HepG2 (cell line): ENCODE results near the gene ZMYND8. TPM values are rescaled to one million over a fixed set of nuclear protein-coding genes. Genes with fewer than 3 reads are reported as not detected.

Experiments
- BCL6 ChIP-seq: IDR thresholded peaks from 2 replicates; pipeline ENCODE4 v1.6.1; 2016; ENCODE audit warnings: missing genetic modification reagents, missing compliant biosample characterization
- BRD4 ChIP-seq: sonication (generic); formaldehyde crosslinking; IDR thresholded peaks from 2 replicates; pipeline ENCODE4 v1.4.0; 2020; ENCODE audit warnings: missing genetic modification reagents
- GMEB2 ChIP-seq: IDR thresholded peaks from 2 replicates; pipeline ENCODE4 v1.6.1; 2016; ENCODE audit warnings: missing biosample characterization, missing genetic modification reagents, low read depth
- HMGXB3 ChIP-seq: sonication (generic); formaldehyde crosslinking; IDR thresholded peaks from 2 replicates; pipeline ENCODE4 v1.4.0; 2020; ENCODE audit warnings: missing genetic modification reagents, borderline replicate concordance
- KLF15 ChIP-seq: sonication (generic); formaldehyde crosslinking; IDR thresholded peaks from 2 replicates; pipeline ENCODE4 v1.8.1; 2023; ENCODE audit warnings: borderline replicate concordance, mild to moderate bottlenecking, inconsistent platforms, missing genetic modification reagents, mixed read lengths
- LRRFIP1 ChIP-seq: sonication (generic); formaldehyde crosslinking; conservative IDR thresholded peaks from 2 replicates; pipeline ENCODE4 v1.4.0; 2020; ENCODE audit warnings: missing genetic modification reagents
- MAF1 ChIP-seq: sonication (generic); formaldehyde crosslinking; IDR thresholded peaks from 2 replicates; pipeline ENCODE4 v1.5.0; 2020; ENCODE audit warnings: missing genetic modification reagents, borderline replicate concordance
- MBD4 ChIP-seq: IDR thresholded peaks from 2 replicates; pipeline ENCODE4 v1.6.1; 2012; ENCODE audit warnings: low read length, inconsistent platforms, borderline replicate concordance
- MTA3 ChIP-seq: sonication (generic); formaldehyde crosslinking; IDR thresholded peaks from 2 replicates; pipeline ENCODE4 v1.4.0; 2020; ENCODE audit warnings: missing genetic modification reagents
- PBX2 ChIP-seq: IDR thresholded peaks from 2 replicates; pipeline ENCODE4 v1.6.1; 2016; ENCODE audit warnings: control low read depth
- ZFP36 ChIP-seq: fragments of 150-350 bp; IDR thresholded peaks from 2 replicates; pipeline ENCODE4 v1.6.1; 2018; ENCODE audit warnings: borderline replicate concordance, low read length, low read depth; ENCODE audit not compliant: partially characterized antibody
- ZFP36L1 ChIP-seq: sonication (generic); formaldehyde crosslinking; IDR thresholded peaks from 2 replicates; pipeline ENCODE4 v1.8.0; 2022; ENCODE audit warnings: mild to moderate bottlenecking, missing genetic modification reagents, moderate library complexity
- ZNF10 ChIP-seq: sonication (generic); formaldehyde crosslinking; IDR thresholded peaks from 2 replicates; pipeline ENCODE4 v1.4.0; 2020; ENCODE audit warnings: mild to moderate bottlenecking, low read depth, missing genetic modification reagents, borderline replicate concordance
- ZNF704 ChIP-seq: sonication (generic); formaldehyde crosslinking; IDR thresholded peaks from 2 replicates; pipeline ENCODE4 v1.8.1; 2023; ENCODE audit warnings: mild to moderate bottlenecking, inconsistent platforms, moderate library complexity, missing genetic modification reagents, borderline replicate concordance
- ZNF740 ChIP-seq: sonication (generic); formaldehyde crosslinking; IDR thresholded peaks from 2 replicates; pipeline ENCODE4 v1.4.0; 2020; ENCODE audit warnings: missing genetic modification reagents
- ZNF766 ChIP-seq: sonication (generic); formaldehyde crosslinking; IDR thresholded peaks from 2 replicates; pipeline ENCODE4 v1.5.0; 2020; ENCODE audit warnings: missing genetic modification reagents, borderline replicate concordance
- ZSCAN12 ChIP-seq: sonication (generic); formaldehyde crosslinking; IDR thresholded peaks from 2 replicates; pipeline ENCODE4 v1.9.0; 2021; ENCODE audit warnings: mild to moderate bottlenecking, missing genetic modification reagents
- ZSCAN25 ChIP-seq: sonication (generic); formaldehyde crosslinking; IDR thresholded peaks from 2 replicates; pipeline ENCODE4 v1.8.0; 2022; ENCODE audit warnings: mild to moderate bottlenecking, missing genetic modification reagents
- polyA plus RNA-seq, 8 experiments: library from polyadenylated mRNA; depleted of rRNA in 3 of 8; stranded (reverse) in 7 of 8; unstranded in 1 of 8; fragments of >200 nt; fragmentation: Illumina TruSeq in 4 of 8; extraction: Trizol in 4 of 8; gene quantifications; 2 replicates each; pipeline versions ENCODE4 v1.2.1 to v1.2.3, GENCODE V29; 2011 to 2016; ENCODE audit warnings: low read depth in 4 of 8, missing spikeins in 1 of 8, mixed read lengths in 1 of 8; ENCODE audit not compliant: insufficient read depth in 1 of 8
- total RNA-seq, 5 experiments: library from RNA; depleted of rRNA; stranded (reverse); fragments of >200 nt; fragmentation: Illumina TruSeq; extraction: Trizol; gene quantifications; 2 replicates each; pipeline ENCODE4 v1.2.3, GENCODE V29; 2016; ENCODE audit warnings: low read depth in 1 of 5

Gene ZMYND8
- total and polyA plus RNA-seq, 2 of the 13 experiments (the other 11 are each of a cell fraction or from before 2014, with no cell fraction given), result 53.9 to 84.7 TPM

- TF ChIP-seq BCL6 (CRISPR knock-in tag) (no peak; the same call in 1 of the 2 replicates), ZFP36 (no peak), MTA3 (CRISPR knock-in tag) (no peak), ZSCAN12 (peak; percentile 31; the same call in 1 of the 2 replicates), ZFP36L1 (CRISPR knock-in tag) (no peak), MBD4 (no peak), ZNF766 (CRISPR knock-in tag) (no peak), KLF15 (no peak), BRD4 (no peak), ZSCAN25 (CRISPR knock-in tag) (no peak), LRRFIP1 (no peak), PBX2 (CRISPR knock-in tag) (no peak), MAF1 (no peak), ZNF704 (no peak), HMGXB3 (no peak), ZNF740 (no peak), GMEB2 (CRISPR knock-in tag) (no peak), ZNF10 (CRISPR knock-in tag) (no peak)
These were observed 2.6 kb downstream of the ZMYND8 start (continued) for GRCh38 chr20:47353692-47354463.
